Skeletal muscle satellite cell (primary cell): ENCODE results near the gene C16orf92.

Experiments used
- H3K27me3 ChIP-seq: 2 replicates; pipeline ENCODE4 v1.7.0; 2013; ENCODE audit warnings: low read length; ENCODE audit not compliant: control insufficient read depth, insufficient read depth
- H3K36me3 ChIP-seq: 2 replicates; pipeline ENCODE4 v1.7.0; 2013; ENCODE audit warnings: mild to moderate bottlenecking, control low read depth, low read length; ENCODE audit not compliant: insufficient read depth
- H3K4me1 ChIP-seq: 2 replicates; pipeline ENCODE4 v1.7.0; 2013; ENCODE audit warnings: low read length; ENCODE audit not compliant: control insufficient read depth, insufficient read depth
- H3K4me2 ChIP-seq: 2 replicates; pipeline ENCODE4 v1.7.0; 2013; ENCODE audit warnings: mild to moderate bottlenecking, low read length
- H3K4me3 ChIP-seq: 2 replicates; pipeline ENCODE4 v1.7.0; 2013; ENCODE audit warnings: low read length
- H3K9ac ChIP-seq: 2 replicates; pipeline ENCODE4 v1.7.0; 2013; ENCODE audit warnings: mild to moderate bottlenecking, low read depth, low read length, moderate library complexity
- H3K9me3 ChIP-seq: replicated peaks from 2 replicates; pipeline ENCODE4 v1.7.0; 2013; ENCODE audit warnings: mild to moderate bottlenecking, control low read depth, low read length

Gene C16orf92

GRCh38 chr16:29983420-29984136 lies 39.4 kb upstream of the C16orf92 start:
- peaks cover 100% of the 10 kb centered on the region for H3K36me3 ChIP-seq
- H3K27me3 ChIP-seq: no peaks in the 10 kb centered on the region
- no peak overlapping the region for H3K4me3 ChIP-seq
- H3K9me3 ChIP-seq: no peaks in the 10 kb centered on the region
- H3K4me1 ChIP-seq: no peaks in the 10 kb centered on the region
- no peak overlapping the region for H3K4me2 ChIP-seq
- no peak overlapping the region for H3K9ac ChIP-seq

- Histone ChIP-seq H3K4me3 (no peak overlapping the region), H3K9ac (no peak overlapping the region), H3K27me3 (no peaks in the 10 kb centered on the region), H3K9me3 (no peaks in the 10 kb centered on the region), H3K4me1 (no peaks in the 10 kb centered on the region), H3K36me3 (peaks cover 100% of the 10 kb centered on the region), H3K4me2 (no peak overlapping the region)
These were observed 38.7 kb upstream of the C16orf92 start for GRCh38 chr16:29984137-29984763.

- Histone ChIP-seq H3K4me2 (no peak overlapping the region), H3K4me3 (no peak overlapping the region), H3K27me3 (no peaks in the 10 kb centered on the region), H3K4me1 (no peaks in the 10 kb centered on the region), H3K9me3 (no peaks in the 10 kb centered on the region), H3K36me3 (peaks cover 100% of the 10 kb centered on the region), H3K9ac (no peak overlapping the region)
These were observed 38.2 kb upstream of the C16orf92 start for GRCh38 chr16:29984764-29985147.

GRCh38 chr16:29985271-29985811 lies 37.7 kb upstream of the C16orf92 start:
- Histone ChIP-seq H3K4me1 (no peaks in the 10 kb centered on the region), H3K9ac (no peak overlapping the region), H3K4me2 (no peak overlapping the region), H3K36me3 (peaks cover 98% of the 10 kb centered on the region), H3K27me3 (no peaks in the 10 kb centered on the region), H3K9me3 (no peaks in the 10 kb centered on the region), H3K4me3 (no peak overlapping the region)

- Histone ChIP-seq H3K4me1 (no peaks in the 10 kb centered on the region), H3K9ac (no peak overlapping the region), H3K9me3 (no peaks in the 10 kb centered on the region), H3K4me2 (no peak overlapping the region), H3K27me3 (no peaks in the 10 kb centered on the region), H3K4me3 (no peak overlapping the region), H3K36me3 (peaks cover 90% of the 10 kb centered on the region)
These were observed 36.8 kb upstream of the C16orf92 start for GRCh38 chr16:29986231-29986630.

- no peaks in the 10 kb centered on the region for H3K9me3 ChIP-seq
- no peak overlapping the region for H3K9ac ChIP-seq
- peaks cover 90% of the 10 kb centered on the region for H3K36me3 ChIP-seq
- H3K4me2 ChIP-seq: no peak overlapping the region
- H3K4me3 ChIP-seq: no peak overlapping the region
- no peaks in the 10 kb centered on the region for H3K4me1 ChIP-seq
- no peaks in the 10 kb centered on the region for H3K27me3 ChIP-seq
These were observed 36.1 kb upstream of the C16orf92 start for GRCh38 chr16:29986931-29987330.

- no peaks in the 10 kb centered on the region for H3K4me1 ChIP-seq
- H3K9me3 ChIP-seq: no peaks in the 10 kb centered on the region
- peaks cover 90% of the 10 kb centered on the region for H3K36me3 ChIP-seq
- H3K27me3 ChIP-seq: no peaks in the 10 kb centered on the region
- H3K4me2 ChIP-seq: no peak overlapping the region
- no peak overlapping the region for H3K4me3 ChIP-seq
- no peak overlapping the region for H3K9ac ChIP-seq
These were observed 35.5 kb upstream of the C16orf92 start for GRCh38 chr16:29987371-29988085.

- no peaks in the 10 kb centered on the region for H3K27me3 ChIP-seq
- H3K9me3 ChIP-seq: no peaks in the 10 kb centered on the region
- no peaks in the 10 kb centered on the region for H3K4me1 ChIP-seq
- peaks cover 90% of the 10 kb centered on the region for H3K36me3 ChIP-seq
- H3K9ac ChIP-seq: no peak overlapping the region
- H3K4me3 ChIP-seq: no peak overlapping the region
- H3K4me2 ChIP-seq: no peak overlapping the region
These were observed 34.5 kb upstream of the C16orf92 start for GRCh38 chr16:29988346-29989075.

- Histone ChIP-seq H3K9me3 (no peaks in the 10 kb centered on the region), H3K9ac (no peak overlapping the region), H3K36me3 (peaks cover 85% of the 10 kb centered on the region), H3K4me3 (no peak overlapping the region), H3K4me1 (peaks cover under 1% of the 10 kb centered on the region), H3K4me2 (no peak overlapping the region), H3K27me3 (no peaks in the 10 kb centered on the region)
These were observed 33.7 kb upstream of the C16orf92 start for GRCh38 chr16:29989111-29989858.

- Histone ChIP-seq H3K4me3 (no peak overlapping the region), H3K9me3 (no peaks in the 10 kb centered on the region), H3K4me2 (no peak overlapping the region), H3K9ac (no peak overlapping the region), H3K36me3 (peaks cover 77% of the 10 kb centered on the region), H3K27me3 (no peaks in the 10 kb centered on the region), H3K4me1 (peaks cover 8% of the 10 kb centered on the region)
These were observed 33.0 kb upstream of the C16orf92 start for GRCh38 chr16:29990034-29990433.
